Mesodermal cell (in vitro differentiated cells): ENCODE data around the gene NRXN2.

Source experiments
- H3K27ac ChIP-seq: 2 replicates; pipeline ENCODE4 v1.7.0; 2013; ENCODE audit warnings: mild to moderate bottlenecking, low read depth, low read length, moderate library complexity; ENCODE audit not compliant: severe bottlenecking
- H3K36me3 ChIP-seq: 2 replicates; pipeline ENCODE4 v1.7.1; 2013; ENCODE audit warnings: mild to moderate bottlenecking, low read length, moderate library complexity; ENCODE audit not compliant: control insufficient read depth, insufficient read depth
- H3K4me1 ChIP-seq: one replicate; pipeline ENCODE4 v1.7.1; 2013; ENCODE audit warnings: mild to moderate bottlenecking, low read length; ENCODE audit not compliant: insufficient read depth, control insufficient read depth, poor library complexity, severe bottlenecking
- H3K4me3 ChIP-seq: 2 replicates; pipeline ENCODE4 v1.7.0; 2013; ENCODE audit warnings: low read length, control low read depth, mild to moderate bottlenecking; ENCODE audit not compliant: insufficient read depth, poor library complexity, severe bottlenecking; ENCODE audit errors: extremely low read depth
- H3K9me3 ChIP-seq: 2 replicates; pipeline ENCODE4 v1.7.1; 2013; ENCODE audit warnings: mild to moderate bottlenecking, low read length, moderate library complexity; ENCODE audit not compliant: control insufficient read depth
- WGBS, 2 experiments: methylation state at CpG; one replicate each; pipeline ENCODE4 v1.1.5; 2013; ENCODE audit warnings: missing lambda C conversion rate in 2 of 2; ENCODE audit not compliant: insufficient coverage in 2 of 2; 5-methylcytosine and 5-hydroxymethylcytosine counted together

Gene NRXN2

GRCh38 chr11:64655941-64656601 lies 66.9 kb downstream of the NRXN2 start:
- WGBS, 2 experiments: 94 to 97% methylated on average over 8 of the region's 8 CpGs
- Histone ChIP-seq H3K4me3 (no peak overlapping the region), H3K4me1 (peaks cover 27% of the 10 kb centered on the region), H3K9me3 (no peaks in the 10 kb centered on the region), H3K36me3 (no peaks in the 10 kb centered on the region), H3K27ac (no peak overlapping the region)

GRCh38 chr11:64654958-64655541 lies 67.9 kb downstream of the NRXN2 start:
- H3K36me3 ChIP-seq: no peaks in the 10 kb centered on the region
- no peak overlapping the region for H3K27ac ChIP-seq
- no peaks in the 10 kb centered on the region for H3K9me3 ChIP-seq
- H3K4me3 ChIP-seq: no peak overlapping the region
- H3K4me1 ChIP-seq: peaks cover 17% of the 10 kb centered on the region
- 92 to 94% methylated on average over 12 to 13 of the region's 13 CpGs for WGBS, 2 experiments

- Histone ChIP-seq H3K4me3 (no peak overlapping the region), H3K27ac (no peak overlapping the region), H3K4me1 (peaks cover 11% of the 10 kb centered on the region), H3K36me3 (no peaks in the 10 kb centered on the region), H3K9me3 (no peaks in the 10 kb centered on the region)
- WGBS, 2 experiments: 89 to 91% methylated on average over 2 to 4 of the region's 4 CpGs
Observed at GRCh38 chr11:64654439-64654838, 68.6 kb downstream of the NRXN2 start.

GRCh38 chr11:64653388-64653973 lies 69.5 kb downstream of the NRXN2 start:
- Histone ChIP-seq H3K27ac (no peak overlapping the region), H3K4me3 (no peak overlapping the region), H3K36me3 (no peaks in the 10 kb centered on the region), H3K4me1 (peaks cover 6% of the 10 kb centered on the region), H3K9me3 (no peaks in the 10 kb centered on the region)
- 0 to 61% methylated on average over 1 to 3 of the region's 13 CpGs for WGBS, 2 experiments

GRCh38 chr11:64652586-64653387 lies 70.2 kb downstream of the NRXN2 start:
- H3K27ac ChIP-seq: no peak overlapping the region
- 69 to 76% methylated on average over 5 to 13 of the region's 13 CpGs for WGBS, 2 experiments
- H3K36me3 ChIP-seq: no peaks in the 10 kb centered on the region
- no peaks in the 10 kb centered on the region for H3K9me3 ChIP-seq
- no peak overlapping the region for H3K4me3 ChIP-seq
- peaks cover 3% of the 10 kb centered on the region for H3K4me1 ChIP-seq

- Histone ChIP-seq H3K4me1 (no peaks in the 10 kb centered on the region), H3K9me3 (no peaks in the 10 kb centered on the region), H3K36me3 (no peaks in the 10 kb centered on the region), H3K27ac (no peak overlapping the region), H3K4me3 (no peak overlapping the region)
- 63 to 78% methylated on average over 13 to 18 of the region's 18 CpGs for WGBS, 2 experiments
Observed at GRCh38 chr11:64650923-64651523, 72.0 kb downstream of the NRXN2 start.

GRCh38 chr11:64649291-64649697 lies 73.7 kb downstream of the NRXN2 start:
- H3K36me3 ChIP-seq: no peaks in the 10 kb centered on the region
- H3K9me3 ChIP-seq: no peaks in the 10 kb centered on the region
- H3K4me1 ChIP-seq: no peaks in the 10 kb centered on the region
- 0 to 19% methylated on average over 3 to 4 of the region's 6 CpGs for WGBS, 2 experiments
- no peak overlapping the region for H3K27ac ChIP-seq
- H3K4me3 ChIP-seq: no peak overlapping the region

GRCh38 chr11:64648551-64648950 lies 74.4 kb downstream of the NRXN2 start:
- H3K36me3 ChIP-seq: no peaks in the 10 kb centered on the region
- no peak overlapping the region for H3K27ac ChIP-seq
- 90 to 96% methylated on average over 4 to 9 of the region's 9 CpGs for WGBS, 2 experiments

GRCh38 chr11:64647019-64647779 lies 75.8 kb downstream of the NRXN2 start:
- 77 to 82% methylated on average over 3 of the region's 9 CpGs for WGBS, 2 experiments
- Histone ChIP-seq H3K4me1 (no peaks in the 10 kb centered on the region), H3K4me3 (no peak overlapping the region), H3K9me3 (no peaks in the 10 kb centered on the region), H3K27ac (no peak overlapping the region), H3K36me3 (no peaks in the 10 kb centered on the region)

More at GRCh38 chr11:64648551-64648950, 74.4 kb downstream of the NRXN2 start:
- Histone ChIP-seq H3K4me1 (no peaks in the 10 kb centered on the region), H3K9me3 (no peaks in the 10 kb centered on the region), H3K4me3 (no peak overlapping the region)
